Tibial artery (tissue), 4 donors: ENCODE data around the gene TMEM132D.

Experiments used
- DNase-seq, 2 donors: peaks; one replicate each; pipeline ENCODE4 v3.0.0-alpha.2; 2019
- H3K27ac ChIP-seq, 2 donors: fragments of 200-600 bp; sonication (generic) in 1 of 2; 1 replicate in 1 of 2; 2 replicates in 1 of 2; pipeline ENCODE4 v1.5.1; 2018 to 2019; ENCODE audit warnings: mild to moderate bottlenecking in 1 of 2
- H3K27me3 ChIP-seq, 2 donors: fragments of 200-600 bp; sonication (generic) in 1 of 2; one replicate each; pipeline versions ENCODE4 v1.5.1 to v1.6.0; 2016 to 2019
- H3K36me3 ChIP-seq, 3 donors: fragments of 200-600 bp; sonication (generic) in 2 of 3; one replicate each; pipeline ENCODE4 v1.5.1; 2016 to 2019; ENCODE audit warnings: mild to moderate bottlenecking in 2 of 3
- H3K4me1 ChIP-seq, 4 donors: fragments of 200-600 bp; sonication (generic) in 2 of 4; 1 replicate in 3 of 4; 2 replicates in 1 of 4; pipeline ENCODE4 v1.5.1; 2016 to 2019
- H3K4me3 ChIP-seq, 2 donors: fragments of 200-600 bp; sonication (generic) in 1 of 2; 1 replicate in 1 of 2; 2 replicates in 1 of 2; pipeline ENCODE4 v1.5.1; 2018 to 2019; ENCODE audit warnings: mild to moderate bottlenecking in 2 of 2
- H3K9me3 ChIP-seq, 3 donors: fragments of 200-600 bp; sonication (generic) in 1 of 3; one replicate each; pipeline ENCODE4 v1.5.1; 2016 to 2019
- CTCF ChIP-seq, 2 experiments: fragments of 200-600 bp in 1 of 2; fragments of 450-650 bp in 1 of 2; IDR thresholded peaks; one replicate each; pipeline ENCODE4 v1.5.1; 2017 to 2019; ENCODE audit warnings: antibody characterized with exemption in 2 of 2, mild to moderate bottlenecking in 1 of 2, moderate library complexity in 1 of 2
- intact Hi-C: fragments of 100-400 bp; cut with DNase I; formaldehyde crosslinking; loops from one replicate; pipeline ENCODE4 v1.15.0; 2023; ENCODE audit warnings: low total_unique reads

The TMEM132D gene

DNA sequence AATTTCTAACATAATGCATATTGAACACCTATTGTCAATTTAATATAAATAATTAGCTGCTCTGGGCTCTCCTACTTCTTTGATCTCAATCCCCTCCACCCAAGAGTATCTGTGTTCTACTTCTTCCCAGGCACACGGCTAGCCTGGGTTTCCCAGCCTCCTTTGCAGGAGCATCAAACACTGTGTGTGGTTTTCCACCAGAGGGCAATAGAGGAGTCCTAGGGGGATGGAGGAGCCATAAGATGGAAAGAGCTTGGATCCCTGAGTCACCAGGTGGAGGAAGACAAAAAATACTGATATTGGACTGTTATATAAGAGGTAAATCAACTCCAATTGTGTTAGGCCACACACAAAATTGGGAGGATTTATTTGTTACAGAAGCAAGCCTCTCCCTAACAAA lies 716.9 kb downstream of the TMEM132D start:
- no peak for DNase-seq
- Histone ChIP-seq H3K4me1 (no peaks in the 10 kb centered on the region), H3K27me3 (no peaks in the 10 kb centered on the region), H3K27ac (no peak overlapping the region), H3K9me3 (peaks cover 0 to 8% (median 0%) of the 10 kb centered on the region in 3 donors), H3K36me3 (no peaks in the 10 kb centered on the region), H3K4me3 (no peak overlapping the region)
- intact Hi-C loops = no loop called here
- TF ChIP-seq CTCF (IDR thresholded peaks at IDR 0.05) = no peak

GRCh38 chr12:129185855-129186254 lies 718.0 kb downstream of the TMEM132D start:
- TF ChIP-seq CTCF (IDR thresholded peaks at IDR 0.05) = no peak
- H3K27me3 ChIP-seq = no peaks in the 10 kb centered on the region
- no peaks in the 10 kb centered on the region for H3K36me3 ChIP-seq
- DNase-seq = no peak
- intact Hi-C loops = no loop called here
- H3K4me1 ChIP-seq = no peaks in the 10 kb centered on the region
- no peak overlapping the region for H3K27ac ChIP-seq
- H3K4me3 ChIP-seq = no peak overlapping the region
- peaks cover 0 to 8% (median 0%) of the 10 kb centered on the region in 3 donors for H3K9me3 ChIP-seq

DNA sequence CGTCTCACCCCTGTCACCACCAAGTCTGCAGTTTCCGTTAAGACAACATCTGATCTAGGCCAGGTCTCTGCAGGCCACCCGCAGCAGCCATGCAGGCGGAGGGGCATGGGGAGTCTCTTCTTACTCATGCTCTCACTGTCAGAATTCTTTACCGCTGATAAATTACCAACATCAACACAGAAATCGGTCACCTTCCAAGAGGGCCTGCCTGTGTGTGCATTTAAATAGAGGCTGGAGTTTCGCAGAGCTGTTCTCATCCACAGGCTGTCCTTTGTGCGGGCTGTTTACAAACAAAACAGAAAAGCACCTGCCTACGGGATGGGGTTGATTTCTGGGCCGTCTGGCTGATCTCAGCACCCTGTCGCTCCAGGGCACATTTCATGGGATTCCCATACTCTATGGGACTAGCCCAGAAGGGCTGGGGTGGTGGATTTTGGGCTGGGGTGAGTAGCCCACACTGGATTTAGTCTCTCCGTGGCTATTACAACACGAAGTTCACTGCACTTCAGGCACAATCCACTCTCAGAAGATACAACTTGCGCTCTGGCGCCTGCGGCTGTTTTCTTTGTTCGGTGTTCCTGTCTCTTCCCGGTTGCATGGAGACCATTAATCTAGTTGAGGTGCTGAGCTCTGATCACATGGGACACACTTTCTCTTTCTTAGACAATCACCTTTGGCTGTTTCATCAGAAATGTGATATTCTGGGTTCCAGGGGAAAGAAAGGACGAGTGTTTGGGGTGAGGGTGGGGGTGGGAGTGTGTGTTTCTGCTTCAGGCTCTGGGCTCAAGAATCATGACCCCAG lies 719.5 kb downstream of the TMEM132D start:
- DNase-seq = no peak
- intact Hi-C loops = no loop called here
- Histone ChIP-seq H3K36me3 (no peaks in the 10 kb centered on the region), H3K4me1 (no peaks in the 10 kb centered on the region), H3K27me3 (no peaks in the 10 kb centered on the region), H3K9me3 (peaks cover 0 to 8% (median 0%) of the 10 kb centered on the region in 3 donors), H3K4me3 (no peak overlapping the region), H3K27ac (no peak overlapping the region)
- no peak for TF ChIP-seq CTCF (IDR thresholded peaks at IDR 0.05)

GRCh38 chr12:129179941-129180553 lies 723.8 kb downstream of the TMEM132D start:
- DNase-seq = no peak
- Histone ChIP-seq H3K27me3 (no peaks in the 10 kb centered on the region), H3K36me3 (no peaks in the 10 kb centered on the region), H3K4me3 (no peak overlapping the region), H3K27ac (no peak overlapping the region), H3K9me3 (peaks cover 0 to 4% (median 0%) of the 10 kb centered on the region in 3 donors), H3K4me1 (no peaks in the 10 kb centered on the region)
- intact Hi-C loops = no loop called here
- TF ChIP-seq CTCF (IDR thresholded peaks at IDR 0.05) = no peak

- no peak for DNase-seq
- Histone ChIP-seq H3K9me3 (peaks cover 0 to 7% (median 0%) of the 10 kb centered on the region in 3 donors), H3K36me3 (no peaks in the 10 kb centered on the region), H3K4me3 (no peak overlapping the region), H3K27ac (no peak overlapping the region), H3K27me3 (no peaks in the 10 kb centered on the region), H3K4me1 (no peaks in the 10 kb centered on the region)
- TF ChIP-seq CTCF (IDR thresholded peaks at IDR 0.05) = no peak
- intact Hi-C loops = no loop called here
Observed at GRCh38 chr12:129169928-129170327, 733.9 kb downstream of the TMEM132D start.
